K562 (cell line): ENCODE measurements around the gene GFOD2. TPM values are rescaled to one million over a fixed set of nuclear protein-coding genes. Genes with fewer than 3 reads are reported as not detected.
A peak's percentile ranks its signal among the peaks of the same experiment; 100 is the strongest.

Source experiments
- ATAC-seq: fragments of 200-7000 bp; cut with Tn5 transposase; 3 replicates; pipeline ENCODE4 v1.9.1; 2020; ENCODE audit warnings: moderate library complexity
- BruUV-seq: library from RNA; stranded (reverse); fragments of 400-500 nt; replicated peaks from 2 replicates; lab custom pipeline; 2021; lab: Mats Ljungman, UMichigan
- CTCF ChIA-PET: fragments of 300-600 bp; formaldehyde crosslinking; extraction: SDS; loops from one replicate; lab custom pipeline; 2021; ENCODE audit warnings: low intra/inter-chr PET ratio; lab: Yijun Ruan, JAX
- POLR2A ChIA-PET: fragments of 300-600, 350-650 bp; sonication (Branson Sonifier 250); formaldehyde crosslinking; extraction: SDS; loops from one replicate; lab custom pipeline; 2021; ENCODE audit warnings: antibody characterized with exemption, inconsistent platforms; lab: Yijun Ruan, JAX
- DNase-seq, 4 experiments: peaks; one replicate each; pipeline versions ENCODE4 v3.0.0 to v3.0.0-alpha.2; 2011 to 2018; ENCODE audit warnings: low spot score in 3 of 4, mixed read lengths in 3 of 4; ENCODE audit errors: extremely low read depth in 1 of 4
- FAIRE-seq: peaks from 2 replicates; lab custom pipeline; 2011; peaks lifted over from hg19 to GRCh38; lab: Jason Lieb, UNC
- H2AFZ ChIP-seq: 2 replicates; pipeline ENCODE4 v1.6.0; 2011; ENCODE audit warnings: low read depth, low read length, control low read depth, inconsistent platforms
- H3K27ac ChIP-seq: fragments of 200-600 bp; 3 replicates; pipeline ENCODE4 v1.8.0; 2011; ENCODE audit warnings: low read depth, mild to moderate bottlenecking, control low read depth, inconsistent platforms, low read length, moderate library complexity, mixed read lengths; ENCODE audit errors: extremely low read depth
- H3K27me3 ChIP-seq, 2 experiments: fragments of 300-600 bp in 1 of 2; 2 replicates in 1 of 2; 3 replicates in 1 of 2; pipeline versions ENCODE4 v1.6.0 to v1.8.0; 2011; ENCODE audit warnings: inconsistent platforms in 2 of 2, low read length in 2 of 2, mild to moderate bottlenecking in 1 of 2, mixed read lengths in 1 of 2, moderate library complexity in 1 of 2; ENCODE audit not compliant: control insufficient read depth in 2 of 2, insufficient read depth in 2 of 2
- H3K36me3 ChIP-seq: fragments of 300-600 bp; 3 replicates; pipeline ENCODE4 v1.8.0; 2011; ENCODE audit warnings: mild to moderate bottlenecking, low read length, inconsistent platforms; ENCODE audit not compliant: control insufficient read depth, insufficient read depth
- H3K4me1 ChIP-seq, 2 experiments: fragments of 200-600 bp in 1 of 2; replicated peaks in 1 of 2; 2 replicates in 1 of 2; 3 replicates in 1 of 2; pipeline versions ENCODE4 v1.5.1 to v1.8.0; 2011; ENCODE audit warnings: inconsistent platforms in 2 of 2, low read length in 2 of 2, mild to moderate bottlenecking in 1 of 2, mixed read lengths in 1 of 2, moderate library complexity in 1 of 2; ENCODE audit not compliant: control insufficient read depth in 2 of 2, insufficient read depth in 2 of 2
- H3K4me2 ChIP-seq: 2 replicates; pipeline ENCODE4 v1.6.1; 2011; ENCODE audit warnings: low read length, control low read depth, inconsistent platforms, mixed read lengths; ENCODE audit not compliant: insufficient read depth
- H3K4me3 ChIP-seq: fragments of 200-600 bp; sonication (generic), shearing (Covaris generic); 2 replicates; pipeline ENCODE4 v1.5.1; 2016; ENCODE audit warnings: control low read depth, inconsistent platforms
- H3K79me2 ChIP-seq: fragments of 200-600 bp; 3 replicates; pipeline ENCODE4 v1.8.0; 2011; ENCODE audit warnings: low read length, inconsistent platforms; ENCODE audit not compliant: control insufficient read depth, insufficient read depth
- H3K9ac ChIP-seq, 2 experiments: 2 replicates each; pipeline versions ENCODE4 v1.6.0 to v1.6.1; 2011; ENCODE audit warnings: low read depth in 2 of 2, low read length in 2 of 2, control low read depth in 1 of 2, inconsistent platforms in 1 of 2, mild to moderate bottlenecking in 1 of 2, mixed read lengths in 1 of 2; ENCODE audit not compliant: insufficient read depth in 1 of 2
- H3K9me1 ChIP-seq: one replicate; pipeline ENCODE4 v1.6.0; 2011; ENCODE audit warnings: inconsistent platforms, mild to moderate bottlenecking, low read length, moderate library complexity; ENCODE audit not compliant: control insufficient read depth, insufficient read depth
- H3K9me3 ChIP-seq: replicated peaks from 2 replicates; pipeline ENCODE4 v1.5.1; 2011; ENCODE audit warnings: low read depth, low read length, inconsistent platforms; ENCODE audit not compliant: control insufficient read depth, insufficient read depth
- H4K20me1 ChIP-seq: replicated peaks from 2 replicates; pipeline ENCODE4 v1.6.1; 2011; ENCODE audit warnings: low read length, inconsistent platforms, mixed read lengths; ENCODE audit not compliant: control insufficient read depth, insufficient read depth
- ARNT ChIP-seq, 2 experiments: fragments of 450-650 bp; IDR thresholded peaks; 2 replicates each; pipeline ENCODE4 v1.6.1; 2016; ENCODE audit warnings: mild to moderate bottlenecking in 1 of 2
- CBFB ChIP-seq: sonication (generic); formaldehyde crosslinking; IDR thresholded peaks from 2 replicates; pipeline ENCODE4 v1.4.0; 2020; ENCODE audit warnings: mild to moderate bottlenecking, missing genetic modification reagents
- CCAR2 ChIP-seq: fragments of 200-400 bp; formaldehyde crosslinking; IDR thresholded peaks from 2 replicates; pipeline ENCODE4 v1.6.1; 2017; ENCODE audit warnings: mild to moderate bottlenecking, low read depth, low read length
- CXXC5 ChIP-seq: fragments of 250-450 bp; sonication (Bioruptor Pico); IDR thresholded peaks from 2 replicates; pipeline ENCODE4 v1.8.0; 2022; ENCODE audit warnings: inconsistent platforms, mild to moderate bottlenecking, moderate library complexity
- ILF3 ChIP-seq: fragments of 450-650 bp; IDR thresholded peaks from 2 replicates; pipeline ENCODE4 v1.6.1; 2018; ENCODE audit warnings: antibody characterized with exemption, mild to moderate bottlenecking, moderate library complexity, borderline replicate concordance
- PRMT5 ChIP-seq: sonication (generic); formaldehyde crosslinking; IDR thresholded peaks from 2 replicates; pipeline ENCODE4 v1.5.0; 2020; ENCODE audit warnings: missing genetic modification reagents
- PTRF ChIP-seq: fragments of 450-650 bp; IDR thresholded peaks from 2 replicates; pipeline ENCODE4 v1.6.1; 2016; ENCODE audit warnings: mild to moderate bottlenecking, missing genetic modification characterization, missing compliant biosample characterization
- PYGO2 ChIP-seq: fragments of 450-650 bp; IDR thresholded peaks from 2 replicates; pipeline ENCODE4 v1.6.1; 2016; ENCODE audit warnings: mild to moderate bottlenecking, missing genetic modification characterization, moderate library complexity, missing compliant biosample characterization
- ZKSCAN8 ChIP-seq: fragments of 200-800 bp; sonication (Bioruptor generic); IDR thresholded peaks from 2 replicates; pipeline ENCODE4 v1.6.1; 2016; ENCODE audit warnings: missing genetic modification characterization, missing compliant biosample characterization
- WGBS: fragments of 100-300 bp; shearing (Covaris generic); methylation state at CpG from one replicate; pipeline ENCODE4 v1.1.6; 2016; ENCODE audit warnings: low coverage, mixed read lengths; ENCODE audit not compliant: insufficient coverage; ENCODE audit errors: missing lambda C conversion rate; 5-methylcytosine and 5-hydroxymethylcytosine counted together
- in situ Hi-C: fragments of 300-500 bp; cut with MboI; formaldehyde crosslinking; loops from 4 replicates; pipeline ENCODE4 v1.15.0; 2018; ENCODE audit warnings: inconsistent platforms, mixed read lengths
- intact Hi-C: fragments of 100-400 bp; cut with micrococcal nuclease; formaldehyde crosslinking; loops from 2 replicates; pipeline ENCODE4 v1.14.2; 2022
- polyA plus RNA-seq, 8 experiments: library from polyadenylated mRNA; depleted of rRNA in 4 of 8; stranded (reverse) in 5 of 8; unstranded in 3 of 8; fragments of >200 nt; fragmentation: Nextera tagmentation in 2 of 8; fragmentation: Illumina TruSeq in 1 of 8; extraction: Ambion mirVana in 2 of 8; extraction: Trizol in 1 of 8; gene quantifications; 2 replicates each; pipeline versions ENCODE4 v1.2.1 to v1.2.3, GENCODE V29; 2011 to 2014; ENCODE audit warnings: inconsistent platforms in 1 of 8, missing spikeins in 1 of 8
- total RNA-seq, 7 experiments: library from RNA; depleted of rRNA in 6 of 7; stranded (reverse); fragments of >200 nt in 6 of 7; fragmentation: Illumina TruSeq in 2 of 7; extraction: Trizol in 2 of 7; gene quantifications; 2 replicates each; pipeline versions ENCODE4 v1.2.1 to v1.2.3, GENCODE V29; 2011 to 2021; ENCODE audit warnings: low replicate concordance in 1 of 7
- TF ChIP-seq, protein P1 (sequence below): sonication (generic); formaldehyde crosslinking; IDR thresholded peaks from 2 replicates; pipeline ENCODE4 v1.8.1; 2023; ENCODE audit warnings: mild to moderate bottlenecking, missing genetic modification reagents
- TF ChIP-seq, protein P2 (sequence below), 2 experiments: IDR thresholded peaks; 2 replicates each; pipeline ENCODE4 v1.6.1; 2011; ENCODE audit warnings: borderline replicate concordance in 1 of 2, control low read depth in 1 of 2, low read depth in 1 of 2, low read length in 1 of 2, mild to moderate bottlenecking in 1 of 2, mixed read lengths in 1 of 2, moderate library complexity in 1 of 2; ENCODE audit not compliant: insufficient read depth in 1 of 2, insufficient read length in 1 of 2, poor library complexity in 1 of 2, severe bottlenecking in 1 of 2; ENCODE audit errors: extremely low read depth in 1 of 2
- TF ChIP-seq, protein P3 (sequence below), 3 experiments: fragments of 200-800 bp in 1 of 3; sonication (Bioruptor generic) in 1 of 3; sonication (generic) in 1 of 3; formaldehyde crosslinking in 1 of 3; IDR thresholded peaks; 2 replicates each; pipeline versions ENCODE4 v1.6.1 to v1.8.0; 2016 to 2022; ENCODE audit warnings: mild to moderate bottlenecking in 2 of 3, missing compliant biosample characterization in 2 of 3, missing genetic modification characterization in 2 of 3, missing genetic modification reagents in 1 of 3

GFOD2 gene
- total and polyA plus RNA-seq, 9 of the 15 experiments (the other 6 are each of a cell fraction or from before 2014, with no cell fraction given): 1.9 to 15.8 (median 11.1) TPM

DNA sequence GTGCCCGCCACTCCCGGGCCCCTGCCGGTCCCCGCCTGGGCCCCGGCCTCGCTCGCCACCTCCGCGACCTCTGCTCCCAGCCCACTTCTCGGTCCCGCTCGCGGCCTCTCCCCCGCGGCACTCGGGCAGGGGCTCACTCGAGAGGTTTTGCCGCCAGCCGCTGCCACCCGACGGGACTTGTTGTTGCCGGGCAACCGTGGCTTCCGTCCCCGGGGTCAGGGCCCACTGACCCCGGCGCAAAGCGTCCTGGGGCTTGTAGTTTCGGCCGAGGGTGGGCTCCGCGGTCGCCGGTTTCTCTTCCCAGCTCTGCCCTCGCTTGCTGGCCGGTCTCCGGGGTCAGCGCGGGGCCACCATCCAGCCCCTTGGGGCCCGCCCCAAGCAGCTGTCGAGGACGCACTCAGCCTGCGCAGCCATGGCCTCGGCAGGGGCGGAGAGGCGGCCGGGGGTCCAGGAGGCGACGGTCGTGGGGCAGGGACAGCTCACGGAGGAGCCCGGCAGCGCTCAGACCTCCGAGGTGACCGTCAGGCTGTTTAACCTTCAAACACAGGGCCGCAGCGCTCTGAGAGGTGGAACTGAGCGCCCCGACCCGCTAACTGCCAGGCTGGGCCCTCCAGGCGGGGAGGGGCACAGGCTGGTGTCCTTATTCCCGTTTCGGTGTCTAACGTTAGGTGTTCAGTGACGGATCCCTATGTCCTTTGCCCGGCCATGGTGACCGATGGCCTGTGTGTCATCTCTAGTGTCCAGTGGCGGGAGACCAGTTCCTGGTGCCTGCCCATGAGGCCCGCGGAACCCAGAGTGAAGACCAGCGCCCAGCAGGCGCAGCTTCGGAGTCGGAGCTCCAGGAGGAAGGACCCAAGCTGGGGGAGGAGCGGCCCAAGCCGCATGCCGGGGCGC, 52.3 kb downstream of the GFOD2 start, which contains the start of the genes C16orf86 and ENKD1:
C16orf86 (plus strand) TSS at position 256 of the 894 bp plus-strand sequence; CDS start at position 413, 157 bp downstream.
ENKD1 (minus strand) TSS at position 192 of the 894 bp plus-strand sequence. CDS start 308 bp downstream, outside the sequence.
- peak; percentile 87 for ATAC-seq
- WGBS: 26% methylated on average over 66 of the region's 78 CpGs
- BruUV-seq: no TSS peak
- peaks cover 2% of the 10 kb centered on the region; the same call in 1 of the 2 replicates for H4K20me1 ChIP-seq
- in situ Hi-C loops (loop anchor here (5.0 kb wide), 1 partner anchor 260 kb away; no protein-coding TSS in a partner anchor), intact Hi-C loops (loop anchor here (2.0 kb wide), 1 partner anchor 104 kb away; the partner anchor contains the start of gene CTCF)
- H3K9me1 ChIP-seq: no peaks in the 10 kb centered on the region
- H3K27ac ChIP-seq: peak within 1 kb of the TSS; percentile 59; the same call in 2 of the 3 replicates
- no peaks in the 10 kb centered on the region for H3K9me3 ChIP-seq
- H3K4me1 ChIP-seq: peaks cover 14 to 46% of the 10 kb centered on the region in 2 experiments
- ChIA-PET POLR2A (interaction anchor here (0.5 to 1.1 kb wide), 6 partner anchors 10 to 525 kb away, joined by 3 to 4 read pairs (median 3); no protein-coding TSS in a partner anchor), CTCF (interaction anchor here (0.6 to 3.0 kb wide), 4 partner anchors 104 to 183 kb away, joined by 6 to 25 read pairs (median 9); partner anchors contain the start of gene CTCF)
- H3K9ac ChIP-seq: peak within 1 kb of the TSS; percentile 63 to 95
- peak within 1 kb of the TSS; percentile 74 for H3K4me2 ChIP-seq
- FAIRE-seq: peak; percentile 78
- H3K27me3 ChIP-seq: no peaks in the 10 kb centered on the region
- H2AFZ ChIP-seq: peak within 1 kb of the TSS; percentile 99
- H3K79me2 ChIP-seq: peaks cover 3% of the 10 kb centered on the region; the same call in 1 of the 3 replicates
- H3K4me3 ChIP-seq: peak within 1 kb of the TSS; percentile 78
- H3K36me3 ChIP-seq: peaks cover 7% of the 10 kb centered on the region; the same call in 2 of the 3 replicates
- DNase-seq: peak; percentile 90 to 94 (median 92)
- TF ChIP-seq, protein P1, sequence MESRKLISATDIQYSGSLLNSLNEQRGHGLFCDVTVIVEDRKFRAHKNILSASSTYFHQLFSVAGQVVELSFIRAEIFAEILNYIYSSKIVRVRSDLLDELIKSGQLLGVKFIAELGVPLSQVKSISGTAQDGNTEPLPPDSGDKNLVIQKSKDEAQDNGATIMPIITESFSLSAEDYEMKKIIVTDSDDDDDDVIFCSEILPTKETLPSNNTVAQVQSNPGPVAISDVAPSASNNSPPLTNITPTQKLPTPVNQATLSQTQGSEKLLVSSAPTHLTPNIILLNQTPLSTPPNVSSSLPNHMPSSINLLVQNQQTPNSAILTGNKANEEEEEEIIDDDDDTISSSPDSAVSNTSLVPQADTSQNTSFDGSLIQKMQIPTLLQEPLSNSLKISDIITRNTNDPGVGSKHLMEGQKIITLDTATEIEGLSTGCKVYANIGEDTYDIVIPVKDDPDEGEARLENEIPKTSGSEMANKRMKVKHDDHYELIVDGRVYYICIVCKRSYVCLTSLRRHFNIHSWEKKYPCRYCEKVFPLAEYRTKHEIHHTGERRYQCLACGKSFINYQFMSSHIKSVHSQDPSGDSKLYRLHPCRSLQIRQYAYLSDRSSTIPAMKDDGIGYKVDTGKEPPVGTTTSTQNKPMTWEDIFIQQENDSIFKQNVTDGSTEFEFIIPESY (CRISPR knock-in tag): peak; percentile 99
- no peak for TF ChIP-seq PYGO2 (tag)
- no peak for TF ChIP-seq CCAR2
- TF ChIP-seq, protein P2, sequence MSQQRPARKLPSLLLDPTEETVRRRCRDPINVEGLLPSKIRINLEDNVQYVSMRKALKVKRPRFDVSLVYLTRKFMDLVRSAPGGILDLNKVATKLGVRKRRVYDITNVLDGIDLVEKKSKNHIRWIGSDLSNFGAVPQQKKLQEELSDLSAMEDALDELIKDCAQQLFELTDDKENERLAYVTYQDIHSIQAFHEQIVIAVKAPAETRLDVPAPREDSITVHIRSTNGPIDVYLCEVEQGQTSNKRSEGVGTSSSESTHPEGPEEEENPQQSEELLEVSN (IDR thresholded peaks at IDR 0.05; ENCODE audit: borderline replicate concordance in 1 of 2, extremely low read depth in 1 of 2, insufficient read depth in 1 of 2, insufficient read length in 1 of 2, low read depth in 1 of 2, low read length in 1 of 2, poor library complexity in 1 of 2, severe bottlenecking in 1 of 2): peak in 1 of 2 experiments; percentile 68
- no peak for TF ChIP-seq PTRF (tag)
- TF ChIP-seq CBFB: no peak
- no peak for TF ChIP-seq ARNT (IDR thresholded peaks at IDR 0.05)
- TF ChIP-seq ILF3: no peak
- no peak for TF ChIP-seq PRMT5
- no peak for TF ChIP-seq ZKSCAN8
- TF ChIP-seq, protein P3, sequence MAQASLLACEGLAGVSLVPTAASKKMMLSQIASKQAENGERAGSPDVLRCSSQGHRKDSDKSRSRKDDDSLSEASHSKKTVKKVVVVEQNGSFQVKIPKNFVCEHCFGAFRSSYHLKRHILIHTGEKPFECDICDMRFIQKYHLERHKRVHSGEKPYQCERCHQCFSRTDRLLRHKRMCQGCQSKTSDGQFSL (CRISPR knock-in tag; IDR thresholded peaks at IDR 0.05): no peak
- TF ChIP-seq, protein P3 (tag; IDR thresholded peaks at IDR 0.05): no peak
- TF ChIP-seq CXXC5 (CRISPR knock-in tag): peak; percentile 62
